Measurements from ENCODE around the gene MZF1. TPM values are rescaled to one million over a fixed set of nuclear protein-coding genes. Genes with fewer than 3 reads are reported as not detected.

Gene MZF1
- total and polyA plus RNA-seq, 9 of the 15 experiments (the other 6 are each of a cell fraction or from before 2014, with no cell fraction given): 0.31 to 29.3 (median 11.5) TPM

GRCh38 chr19:58519355-58520256 is 53.5 kb downstream of the MZF1 start, which contains the start of gene ZBTB45 (continued):
- TF ChIP-seq BRF1 (IDR thresholded peaks at IDR 0.05; ENCODE audit: borderline replicate concordance, extremely low read depth, insufficient read length): no peak
- peak; percentile 95 for TF ChIP-seq TBP (optimal IDR thresholded peaks at IDR 0.05; ENCODE audit: low read depth, low read length)
- TF ChIP-seq POLR2AphosphoS5 (IDR thresholded peaks at IDR 0.05; ENCODE audit: control insufficient read depth, insufficient read depth, low read depth, low read length): peak; percentile 80
- TF ChIP-seq ZNF830 (CRISPR knock-in tag; IDR thresholded peaks at IDR 0.05): no peak
- no peak for TF ChIP-seq CBX8 (IDR thresholded peaks at IDR 0.05; ENCODE audit: borderline replicate concordance, extremely low read depth, low read depth, low read length, poor library complexity, severe bottlenecking)
- TF ChIP-seq ZFP91 (CRISPR knock-in tag; IDR thresholded peaks at IDR 0.05): 0 out of 2 replicates have a peak, but pooled peaks have one; percentile 64
- TF ChIP-seq LARP7 (IDR thresholded peaks at IDR 0.05): 0 out of 2 replicates have a peak, but pooled peaks have one; percentile 54
- no peak for TF ChIP-seq STAT5B (CRISPR knock-in tag; IDR thresholded peaks at IDR 0.05)
- peak; percentile 47 for TF ChIP-seq ZNF431 (CRISPR knock-in tag; IDR thresholded peaks at IDR 0.05)
- TF ChIP-seq CHAMP1 (IDR thresholded peaks at IDR 0.05): peak; percentile 85
- TF ChIP-seq DPF2 (IDR thresholded peaks at IDR 0.05): peak; percentile 22; the same call in 1 of the 2 replicates
- peak; percentile 92 for TF ChIP-seq GATAD2A (IDR thresholded peaks at IDR 0.05)
- TF ChIP-seq ZNF354B (CRISPR knock-in tag; IDR thresholded peaks at IDR 0.05): no peak
- TF ChIP-seq CAMTA2 (CRISPR knock-in tag; conservative IDR thresholded peaks at IDR 0.05): peak; percentile 57; the same call in 1 of the 2 replicates
- peak; percentile 96 for TF ChIP-seq RREB1 (CRISPR knock-in tag; IDR thresholded peaks at IDR 0.05)
- no peak for TF ChIP-seq DACH1 (IDR thresholded peaks at IDR 0.05; ENCODE audit: partially characterized antibody)
- no peak for TF ChIP-seq SAFB (IDR thresholded peaks at IDR 0.05; ENCODE audit: borderline replicate concordance, low read depth, low read length)
- peak; percentile 2; the same call in 1 of the 2 replicates for TF ChIP-seq MXI1 (IDR thresholded peaks at IDR 0.05; ENCODE audit: low read depth, low read length)

Data from K562 (cell line).